ENCODE data around the gene HAL. TPM values are rescaled to one million over a fixed set of nuclear protein-coding genes. Genes with fewer than 3 reads are reported as not detected.

Gene HAL
- total and polyA plus RNA-seq, 2 of the 13 experiments (the other 11 are each of a cell fraction or from before 2014, with no cell fraction given), result 0.89 to 37.8 TPM

- no peak for TF ChIP-seq CHD4 (IDR thresholded peaks at IDR 0.05; ENCODE audit: borderline replicate concordance, low read length)
- TF ChIP-seq DMAP1 (CRISPR knock-in tag; IDR thresholded peaks at IDR 0.05), result peak; percentile 54
- no peak; the same call in 1 of the 2 replicates for TF ChIP-seq ZXDC (CRISPR knock-in tag; IDR thresholded peaks at IDR 0.05)
- TF ChIP-seq ZNF530 (CRISPR knock-in tag; IDR thresholded peaks at IDR 0.05; ENCODE audit: low read depth), result no peak
- no peak for TF ChIP-seq ZNF282 (IDR thresholded peaks at IDR 0.05; ENCODE audit: partially characterized antibody)
- TF ChIP-seq, protein P1, sequence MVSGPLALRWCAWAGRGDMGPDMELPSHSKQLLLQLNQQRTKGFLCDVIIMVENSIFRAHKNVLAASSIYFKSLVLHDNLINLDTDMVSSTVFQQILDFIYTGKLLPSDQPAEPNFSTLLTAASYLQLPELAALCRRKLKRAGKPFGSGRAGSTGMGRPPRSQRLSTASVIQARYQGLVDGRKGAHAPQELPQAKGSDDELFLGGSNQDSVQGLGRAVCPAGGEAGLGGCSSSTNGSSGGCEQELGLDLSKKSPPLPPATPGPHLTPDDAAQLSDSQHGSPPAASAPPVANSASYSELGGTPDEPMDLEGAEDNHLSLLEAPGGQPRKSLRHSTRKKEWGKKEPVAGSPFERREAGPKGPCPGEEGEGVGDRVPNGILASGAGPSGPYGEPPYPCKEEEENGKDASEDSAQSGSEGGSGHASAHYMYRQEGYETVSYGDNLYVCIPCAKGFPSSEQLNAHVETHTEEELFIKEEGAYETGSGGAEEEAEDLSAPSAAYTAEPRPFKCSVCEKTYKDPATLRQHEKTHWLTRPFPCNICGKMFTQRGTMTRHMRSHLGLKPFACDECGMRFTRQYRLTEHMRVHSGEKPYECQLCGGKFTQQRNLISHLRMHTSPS (CRISPR knock-in tag; IDR thresholded peaks at IDR 0.05; ENCODE audit: low read depth), result 0 out of 2 replicates have a peak, but pooled peaks have one; percentile 40
- no peak for TF ChIP-seq MYC (CRISPR knock-in tag; IDR thresholded peaks at IDR 0.05; ENCODE audit: borderline replicate concordance)
- no peak for TF ChIP-seq ZNF557 (CRISPR knock-in tag; IDR thresholded peaks at IDR 0.05)
- peak; percentile 87 for TF ChIP-seq SAP130 (CRISPR knock-in tag; IDR thresholded peaks at IDR 0.05; ENCODE audit: low read depth)
- TF ChIP-seq ZNF333 (CRISPR knock-in tag; IDR thresholded peaks at IDR 0.05; ENCODE audit: borderline replicate concordance), result no peak
- TF ChIP-seq ZKSCAN1 (IDR thresholded peaks at IDR 0.05; ENCODE audit: low read length), result no peak; the same call in 1 of the 2 replicates
- 0 out of 2 replicates have a peak, but pooled peaks have one; percentile 23 for TF ChIP-seq ZNF614 (CRISPR knock-in tag; IDR thresholded peaks at IDR 0.05; ENCODE audit: borderline replicate concordance)
- TF ChIP-seq MTF2 (CRISPR knock-in tag; IDR thresholded peaks at IDR 0.05; ENCODE audit: borderline replicate concordance), result 0 out of 2 replicates have a peak, but pooled peaks have one; percentile 9
- peak; percentile 66 for TF ChIP-seq ZFX (CRISPR knock-in tag; IDR thresholded peaks at IDR 0.05; ENCODE audit: low read depth)
- no peak for TF ChIP-seq THAP8 (CRISPR knock-in tag; IDR thresholded peaks at IDR 0.05; ENCODE audit: borderline replicate concordance)
- peak; percentile 86 for TF ChIP-seq ZNF574 (CRISPR knock-in tag; IDR thresholded peaks at IDR 0.05)
- TF ChIP-seq ZSCAN25 (CRISPR knock-in tag; IDR thresholded peaks at IDR 0.05), result peak; percentile 71
- no peak for TF ChIP-seq SIX1 (CRISPR knock-in tag; IDR thresholded peaks at IDR 0.05; ENCODE audit: borderline replicate concordance)
- TF ChIP-seq SMARCE1 (IDR thresholded peaks at IDR 0.05; ENCODE audit: borderline replicate concordance), result no peak
- peak; percentile 13 for TF ChIP-seq ISL2 (CRISPR knock-in tag; IDR thresholded peaks at IDR 0.05)
- TF ChIP-seq RFX3 (CRISPR knock-in tag; IDR thresholded peaks at IDR 0.05), result no peak
- no peak for TF ChIP-seq ARNTL (CRISPR knock-in tag; IDR thresholded peaks at IDR 0.05)
Measured at GRCh38 chr12:96035283-96036236, 39.4 kb upstream of the HAL start, which contains the start of gene LTA4H (continued).
